NCI-H460 (cell line): ENCODE results near the gene EPB41L5. TPM values are rescaled to one million over a fixed set of nuclear protein-coding genes. Genes with fewer than 3 reads are reported as not detected.
"Not testable (repeated sequence)": the region's sequence is repeated elsewhere in the genome, so short reads cannot be mapped to it uniquely, and the experiment has no call there.

Experiments
- DNase-seq: peaks from one replicate; pipeline ENCODE4 v3.0.0-alpha.2; 2016; ENCODE audit warnings: low read depth; ENCODE audit errors: extremely low read depth
- total RNA-seq: library from RNA; depleted of rRNA; stranded (reverse); fragments of >200 nt; shearing (Covaris generic); gene quantifications from 2 replicates; pipeline ENCODE4 v1.2.3, GENCODE V29; 2014

Gene EPB41L5
- total RNA-seq, 1 experiment from 2014 or later, result 21.9 TPM

- no peak for DNase-seq
Measured at GRCh38 chr2:120091436-120091835, 78.6 kb downstream of the EPB41L5 start.

- no peak for DNase-seq
Measured at GRCh38 chr2:120094795-120095194, 81.9 kb downstream of the EPB41L5 start.

GRCh38 chr2:120100627-120101026 lies 87.8 kb downstream of the EPB41L5 start:
- no peak for DNase-seq

GRCh38 chr2:120103723-120104467 lies 91.0 kb downstream of the EPB41L5 start:
- no peak for DNase-seq

- DNase-seq, result no peak
Measured at GRCh38 chr2:120104772-120105171, 91.9 kb downstream of the EPB41L5 start.

- no peak for DNase-seq
Measured at GRCh38 chr2:120105360-120105759, 92.5 kb downstream of the EPB41L5 start.

GRCh38 chr2:120108049-120108448 lies 95.2 kb downstream of the EPB41L5 start:
- peak; percentile 19 for DNase-seq

GRCh38 chr2:120108749-120109148 lies 95.9 kb downstream of the EPB41L5 start:
- DNase-seq, result no peak

- DNase-seq, result peak; percentile 45
Measured at GRCh38 chr2:120109186-120110061, 96.5 kb downstream of the EPB41L5 start.

GRCh38 chr2:120110062-120110362 lies 97.1 kb downstream of the EPB41L5 start:
- DNase-seq, result no peak

GRCh38 chr2:120110507-120110906 lies 97.6 kb downstream of the EPB41L5 start:
- no peak for DNase-seq

- no peak for DNase-seq
Measured at GRCh38 chr2:120111193-120111592, 98.3 kb downstream of the EPB41L5 start.

- no peak for DNase-seq
Measured at GRCh38 chr2:120118018-120118417, 105.1 kb downstream of the EPB41L5 start.

GRCh38 chr2:120118471-120118870 lies 105.6 kb downstream of the EPB41L5 start:
- no peak for DNase-seq

GRCh38 chr2:120121337-120121736 lies 108.5 kb downstream of the EPB41L5 start:
- not testable (repeated sequence) for DNase-seq

GRCh38 chr2:120123090-120123489 lies 110.2 kb downstream of the EPB41L5 start:
- DNase-seq, result no peak

GRCh38 chr2:120125195-120125594 lies 112.3 kb downstream of the EPB41L5 start:
- DNase-seq, result no peak

GRCh38 chr2:120128216-120128615 lies 115.3 kb downstream of the EPB41L5 start:
- no peak for DNase-seq

GRCh38 chr2:120132190-120132589 lies 119.3 kb downstream of the EPB41L5 start:
- DNase-seq, result no peak

- no peak for DNase-seq
Measured at GRCh38 chr2:120132691-120133090, 119.8 kb downstream of the EPB41L5 start.

GRCh38 chr2:120133572-120134244 lies 120.8 kb downstream of the EPB41L5 start:
- DNase-seq, result no peak
